Measurements from ENCODE around the gene DVL2. TPM values are rescaled to one million over a fixed set of nuclear protein-coding genes. Genes with fewer than 3 reads are reported as not detected.

Gene DVL2
- total and polyA plus RNA-seq, 2 donors (not counting 1 experiment from before 2014, with no cell fraction given) = 8.1 to 91.8 TPM

- peaks cover 16% of the 10 kb centered on the region for H3K4me1 ChIP-seq (ENCODE audit: control insufficient read depth, extremely low read depth, insufficient read depth, low read length)
- H3K27me3 ChIP-seq (ENCODE audit: control insufficient read depth, insufficient read depth, low read length) = no peaks in the 10 kb centered on the region
- no peak overlapping the region for H3K9ac ChIP-seq (ENCODE audit: insufficient read depth, low read length)
- DNase-seq (ENCODE audit: low read depth in 2 of 2) = no peak
- TF ChIP-seq CTCF (conservative IDR thresholded peaks at IDR 0.05 in 1 of 2, IDR thresholded peaks at IDR 0.05 in 1 of 2; ENCODE audit: low read depth in 1 of 2, low read length in 2 of 2) (no peak), EZH2 (IDR thresholded peaks at IDR 0.05; ENCODE audit: low read length, missing control alignments) (no peak)
- H2AFZ ChIP-seq (ENCODE audit: low read length) = no peak overlapping the region
- no peak overlapping the region for H3K27ac ChIP-seq (ENCODE audit: insufficient read depth, low read length)
- no peaks in the 10 kb centered on the region for H3K9me3 ChIP-seq (ENCODE audit: control insufficient read depth, insufficient read depth, low read depth, low read length)
- no peaks in the 10 kb centered on the region for H4K20me1 ChIP-seq (ENCODE audit: control insufficient read depth, extremely low read depth, insufficient read depth, low read length)
- H3K4me2 ChIP-seq (ENCODE audit: extremely low read depth, insufficient read depth, low read length) = peak overlapping the region; percentile 70
- H3K79me2 ChIP-seq (ENCODE audit: control insufficient read depth, insufficient read depth, low read length) = peaks cover 76% of the 10 kb centered on the region
- peak overlapping the region; percentile 1 to 98 (median 46) for H3K4me3 ChIP-seq (replicated peaks in 1 of 4; ENCODE audit: control extremely low read depth in 1 of 4, insufficient read depth in 1 of 4, low read depth in 3 of 4, low read length in 4 of 4)
- H3K36me3 ChIP-seq (ENCODE audit: control insufficient read depth, insufficient read depth, low read length) = peaks cover 43% of the 10 kb centered on the region
These were observed 2.2 kb downstream of the DVL2 start for GRCh38 chr17:7232114-7232513.

GRCh38 chr17:7229504-7229903, 4.8 kb downstream of the DVL2 start:
- Histone ChIP-seq H3K4me2 (ENCODE audit: extremely low read depth, insufficient read depth, low read length) (no peak overlapping the region), H3K4me3 (replicated peaks in 1 of 4; ENCODE audit: control extremely low read depth in 1 of 4, insufficient read depth in 1 of 4, low read depth in 3 of 4, low read length in 4 of 4) (no peak overlapping the region), H3K79me2 (ENCODE audit: control insufficient read depth, insufficient read depth, low read length) (peaks cover 52% of the 10 kb centered on the region), H3K9me3 (ENCODE audit: control insufficient read depth, insufficient read depth, low read depth, low read length) (no peaks in the 10 kb centered on the region), H3K36me3 (ENCODE audit: control insufficient read depth, insufficient read depth, low read length) (peaks cover 31% of the 10 kb centered on the region), H3K27me3 (ENCODE audit: control insufficient read depth, insufficient read depth, low read length) (no peaks in the 10 kb centered on the region), H3K27ac (ENCODE audit: insufficient read depth, low read length) (no peak overlapping the region), H4K20me1 (ENCODE audit: control insufficient read depth, extremely low read depth, insufficient read depth, low read length) (no peaks in the 10 kb centered on the region), H3K9ac (ENCODE audit: insufficient read depth, low read length) (no peak overlapping the region), H3K4me1 (ENCODE audit: control insufficient read depth, extremely low read depth, insufficient read depth, low read length) (peaks cover 5% of the 10 kb centered on the region), H2AFZ (ENCODE audit: low read length) (no peak overlapping the region)
- no peak for TF ChIP-seq EZH2 (IDR thresholded peaks at IDR 0.05; ENCODE audit: low read length, missing control alignments)
- TF ChIP-seq CTCF (conservative IDR thresholded peaks at IDR 0.05 in 1 of 2, IDR thresholded peaks at IDR 0.05 in 1 of 2; ENCODE audit: low read depth in 1 of 2, low read length in 2 of 2) = no peak
- DNase-seq (ENCODE audit: low read depth in 2 of 2) = no peak

GRCh38 chr17:7228920-7229319, 5.4 kb downstream of the DVL2 start:
- no peaks in the 10 kb centered on the region for H3K27me3 ChIP-seq (ENCODE audit: control insufficient read depth, insufficient read depth, low read length)
- no peak overlapping the region for H3K4me3 ChIP-seq (replicated peaks in 1 of 4; ENCODE audit: control extremely low read depth in 1 of 4, insufficient read depth in 1 of 4, low read depth in 3 of 4, low read length in 4 of 4)
- H3K9ac ChIP-seq (ENCODE audit: insufficient read depth, low read length) = no peak overlapping the region
- H3K4me1 ChIP-seq (ENCODE audit: control insufficient read depth, extremely low read depth, insufficient read depth, low read length) = peaks cover 5% of the 10 kb centered on the region
- H3K79me2 ChIP-seq (ENCODE audit: control insufficient read depth, insufficient read depth, low read length) = peaks cover 50% of the 10 kb centered on the region
- TF ChIP-seq CTCF (conservative IDR thresholded peaks at IDR 0.05 in 1 of 2, IDR thresholded peaks at IDR 0.05 in 1 of 2; ENCODE audit: low read depth in 1 of 2, low read length in 2 of 2) (no peak), EZH2 (IDR thresholded peaks at IDR 0.05; ENCODE audit: low read length, missing control alignments) (no peak)
- H3K27ac ChIP-seq (ENCODE audit: insufficient read depth, low read length) = no peak overlapping the region
- no peak overlapping the region for H2AFZ ChIP-seq (ENCODE audit: low read length)
- H4K20me1 ChIP-seq (ENCODE audit: control insufficient read depth, extremely low read depth, insufficient read depth, low read length) = no peaks in the 10 kb centered on the region
- H3K36me3 ChIP-seq (ENCODE audit: control insufficient read depth, insufficient read depth, low read length) = peaks cover 35% of the 10 kb centered on the region
- H3K4me2 ChIP-seq (ENCODE audit: extremely low read depth, insufficient read depth, low read length) = no peak overlapping the region
- DNase-seq (ENCODE audit: low read depth in 2 of 2) = no peak
- H3K9me3 ChIP-seq (ENCODE audit: control insufficient read depth, insufficient read depth, low read depth, low read length) = no peaks in the 10 kb centered on the region
